ENCODE data around the gene PXMP4.

- TF ChIP-seq NFE2L2 (conservative IDR thresholded peaks at IDR 0.05; ENCODE audit: low read length) (no peak), RFX5 (IDR thresholded peaks at IDR 0.05) (no peak), GATA3 (IDR thresholded peaks at IDR 0.05; ENCODE audit: borderline replicate concordance) (no peak), CTCF (IDR thresholded peaks at IDR 0.05) (no peak), RCOR1 (IDR thresholded peaks at IDR 0.05; ENCODE audit: low read depth, low read length) (no peak), RNF2 (IDR thresholded peaks at IDR 0.05; ENCODE audit: borderline replicate concordance, low read depth) (no peak), MAZ (IDR thresholded peaks at IDR 0.05; ENCODE audit: borderline replicate concordance, low read depth, low read length) (no peak), FOSL2 (IDR thresholded peaks at IDR 0.05) (no peak), FOSL2 (CRISPR knock-in tag; IDR thresholded peaks at IDR 0.05) (no peak), MAX (IDR thresholded peaks at IDR 0.05) (no peak), POLR2A (IDR thresholded peaks at IDR 0.05; ENCODE audit: low read length) (no peak), HOXA7 (CRISPR knock-in tag; IDR thresholded peaks at IDR 0.05) (no peak), CHD2 (IDR thresholded peaks at IDR 0.05; ENCODE audit: low read length, partially characterized antibody) (no peak), E2F6 (IDR thresholded peaks at IDR 0.05; ENCODE audit: borderline replicate concordance, low read depth) (no peak), SREBF2 (IDR thresholded peaks at IDR 0.05) (no peak)
Observed at GRCh38 chr20:33727115-33727479, 7.0 kb upstream of the PXMP4 start.

Measured in A549 (cell line).